Epithelial cell of esophagus (primary cell): Measurements from ENCODE around the gene EEF1A2.
"Not testable (repeated sequence)": the region's sequence is repeated elsewhere in the genome, so short reads cannot be mapped to it uniquely, and the experiment has no call there.

Experiments
- DNase-seq: peaks from one replicate; pipeline ENCODE4 v3.0.0; 2010; ENCODE audit warnings: low read depth
- H3K4me3 ChIP-seq: 2 replicates; pipeline ENCODE4 v1.5.1; 2011; ENCODE audit warnings: mild to moderate bottlenecking, low read length, control low read depth
- CTCF ChIP-seq: IDR thresholded peaks from 2 replicates; pipeline ENCODE4 v1.5.1; 2011; ENCODE audit warnings: low read depth, mild to moderate bottlenecking, low read length, control low read depth, inconsistent platforms; ENCODE audit not compliant: insufficient read depth; ENCODE audit errors: missing control alignments

The EEF1A2 gene

GRCh38 chr20:63484651-63485403 is 14.1 kb downstream of the EEF1A2 start:
- DNase-seq, result no peak
- no peak for TF ChIP-seq CTCF
- H3K4me3 ChIP-seq, result no peak overlapping the region

GRCh38 chr20:63484236-63484635 is 14.6 kb downstream of the EEF1A2 start:
- no peak for TF ChIP-seq CTCF
- no peak overlapping the region for H3K4me3 ChIP-seq
- DNase-seq, result no peak

- no peak for DNase-seq
- H3K4me3 ChIP-seq, result no peak overlapping the region
- no peak for TF ChIP-seq CTCF
These were observed 15.0 kb downstream of the EEF1A2 start for GRCh38 chr20:63483834-63484233.

- no peak for DNase-seq
- no peak overlapping the region for H3K4me3 ChIP-seq
- TF ChIP-seq CTCF, result no peak
These were observed 16.8 kb downstream of the EEF1A2 start for GRCh38 chr20:63482021-63482587.

GRCh38 chr20:63481503-63481902 is 17.4 kb downstream of the EEF1A2 start:
- no peak for DNase-seq
- TF ChIP-seq CTCF, result no peak
- H3K4me3 ChIP-seq, result no peak overlapping the region

GRCh38 chr20:63479695-63480419 is 19.0 kb downstream of the EEF1A2 start:
- DNase-seq, H3K4me3 ChIP-seq: not testable (repeated sequence)
